ENCODE results near the gene MT1B.

GRCh38 chr16:56669005-56669839, 17.5 kb downstream of the MT1B start, which contains the start of gene MT1H:
- TF ChIP-seq POLR2AphosphoS5 (IDR thresholded peaks at IDR 0.05): no peak
- no peak for TF ChIP-seq CTCF (IDR thresholded peaks at IDR 0.05)
- no peak for TF ChIP-seq EP300 (IDR thresholded peaks at IDR 0.05)
